Activated naive CD8-positive, alpha-beta T cell (primary cell): Measurements from ENCODE around the gene HTR3C.
"Not testable (repeated sequence)": the region's sequence is repeated elsewhere in the genome, so short reads cannot be mapped to it uniquely, and the experiment has no call there.

Experiments
- H3K27ac Mint-ChIP-seq: one replicate; pipeline ENCODE4 v1.8.0; 2021; ENCODE audit warnings: mixed read lengths
- H3K27me3 Mint-ChIP-seq: one replicate; pipeline ENCODE4 v1.8.0; 2021; ENCODE audit warnings: mixed read lengths
- H3K36me3 Mint-ChIP-seq: one replicate; pipeline ENCODE4 v1.8.0; 2021; ENCODE audit warnings: mixed read lengths
- H3K4me1 Mint-ChIP-seq: one replicate; pipeline ENCODE4 v1.8.0; 2021; ENCODE audit warnings: low read depth, mixed read lengths
- H3K4me3 Mint-ChIP-seq: one replicate; pipeline ENCODE4 v1.8.0; 2021; ENCODE audit warnings: mild to moderate bottlenecking, mixed read lengths
- H3K9me3 Mint-ChIP-seq: one replicate; pipeline ENCODE4 v1.8.0; 2021; ENCODE audit warnings: low read depth, mixed read lengths

HTR3C gene

DNA sequence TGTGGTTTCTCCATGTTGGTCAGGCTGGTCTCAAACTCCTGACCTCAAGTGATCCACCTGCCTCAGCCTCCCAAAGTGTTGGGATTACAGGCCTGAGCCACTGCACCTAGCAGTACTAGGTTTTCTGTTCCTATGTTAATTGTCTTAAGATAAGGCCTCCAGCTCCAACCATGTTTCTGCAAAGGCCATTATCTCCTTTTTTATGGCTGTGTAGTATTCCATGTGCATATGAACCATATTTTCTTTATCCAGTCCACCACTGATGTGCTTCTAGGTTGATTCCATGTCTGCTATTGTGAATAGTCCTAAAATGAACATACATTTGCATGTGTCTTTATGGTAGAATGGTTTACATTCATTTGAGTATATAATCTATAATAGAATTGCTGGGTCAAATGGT, 9.8 kb downstream of the HTR3C start:
- Mint-ChIP-seq H3K27ac (no peak overlapping the region), H3K4me3 (no peak overlapping the region), H3K27me3 (no peaks in the 10 kb centered on the region), H3K9me3 (no peaks in the 10 kb centered on the region), H3K36me3 (no peaks in the 10 kb centered on the region), H3K4me1 (no peaks in the 10 kb centered on the region)

DNA sequence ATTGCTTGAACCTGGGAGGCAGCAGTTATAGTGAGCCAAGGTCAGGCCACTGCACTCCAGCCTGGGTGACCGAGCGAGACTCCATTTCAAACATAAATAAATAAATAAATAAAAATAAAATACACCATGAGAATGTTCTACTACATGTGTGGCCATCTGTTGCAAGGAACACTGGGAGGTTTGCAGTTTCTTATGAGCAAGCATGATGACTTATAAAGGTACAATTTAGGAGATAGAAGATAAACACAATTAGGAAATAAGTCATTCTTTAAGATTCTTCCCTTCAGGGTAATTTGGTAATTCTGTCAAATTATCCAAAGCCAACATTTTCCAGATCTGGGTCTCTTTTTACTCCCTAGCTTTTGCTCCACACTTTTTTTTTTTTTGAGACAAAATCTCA, 13.4 kb downstream of the HTR3C start:
- H3K4me3 Mint-ChIP-seq, result no peak overlapping the region
- no peaks in the 10 kb centered on the region for H3K9me3 Mint-ChIP-seq
- H3K27ac Mint-ChIP-seq, result no peak overlapping the region
- no peaks in the 10 kb centered on the region for H3K4me1 Mint-ChIP-seq
- no peaks in the 10 kb centered on the region for H3K36me3 Mint-ChIP-seq
- peaks cover 1% of the 10 kb centered on the region for H3K27me3 Mint-ChIP-seq

DNA sequence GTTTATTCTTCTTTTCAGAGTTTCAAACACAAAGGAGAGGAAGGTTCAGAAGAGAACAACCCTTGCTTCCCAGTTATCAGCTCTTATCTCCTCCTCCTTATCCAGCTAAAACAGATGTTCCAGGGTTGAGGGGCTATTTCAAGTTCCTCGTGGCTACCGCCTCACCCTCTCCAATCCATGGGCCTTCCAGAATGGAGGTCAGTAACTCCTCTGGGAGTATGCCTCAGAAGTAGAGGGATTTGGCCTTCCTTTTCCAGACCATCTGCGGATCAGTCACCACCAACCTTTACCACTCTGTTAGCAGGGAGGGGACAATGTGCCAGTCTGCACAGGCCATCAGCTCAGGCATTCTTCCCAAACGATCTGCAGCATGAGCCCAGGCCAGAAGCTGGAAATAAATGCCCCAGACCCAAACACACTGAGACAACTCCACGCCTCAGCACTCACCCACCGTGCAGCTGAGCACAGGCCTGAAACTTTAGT, 14.8 kb downstream of the HTR3C start:
- no peak overlapping the region for H3K4me3 Mint-ChIP-seq
- H3K27ac Mint-ChIP-seq, result no peak overlapping the region
- no peaks in the 10 kb centered on the region for H3K4me1 Mint-ChIP-seq
- peaks cover 1% of the 10 kb centered on the region for H3K27me3 Mint-ChIP-seq
- no peaks in the 10 kb centered on the region for H3K36me3 Mint-ChIP-seq
- H3K9me3 Mint-ChIP-seq, result no peaks in the 10 kb centered on the region

DNA sequence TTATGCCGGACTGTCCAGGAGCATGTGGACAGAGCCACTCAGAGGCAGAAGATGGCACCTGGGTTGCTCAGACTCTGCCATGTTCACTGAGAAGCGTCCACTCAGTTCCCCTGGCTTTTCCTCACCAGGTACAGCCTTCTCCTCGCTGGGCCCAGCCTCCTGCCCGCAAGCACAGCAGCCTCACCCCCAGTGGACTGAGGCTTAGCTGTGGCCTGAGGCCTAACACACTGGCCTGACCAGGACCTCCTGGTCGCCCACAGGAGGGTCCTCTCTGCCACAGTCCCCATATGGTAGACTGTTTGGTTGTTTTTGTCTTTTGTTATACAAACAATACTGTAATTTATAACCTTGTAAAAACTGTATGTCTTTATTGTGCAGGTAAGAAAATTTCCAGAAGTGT, 15.5 kb downstream of the HTR3C start:
- Mint-ChIP-seq H3K4me1 (no peaks in the 10 kb centered on the region), H3K36me3 (no peaks in the 10 kb centered on the region), H3K27me3 (peaks cover 1% of the 10 kb centered on the region), H3K4me3 (no peak overlapping the region), H3K27ac (no peak overlapping the region), H3K9me3 (no peaks in the 10 kb centered on the region)

DNA sequence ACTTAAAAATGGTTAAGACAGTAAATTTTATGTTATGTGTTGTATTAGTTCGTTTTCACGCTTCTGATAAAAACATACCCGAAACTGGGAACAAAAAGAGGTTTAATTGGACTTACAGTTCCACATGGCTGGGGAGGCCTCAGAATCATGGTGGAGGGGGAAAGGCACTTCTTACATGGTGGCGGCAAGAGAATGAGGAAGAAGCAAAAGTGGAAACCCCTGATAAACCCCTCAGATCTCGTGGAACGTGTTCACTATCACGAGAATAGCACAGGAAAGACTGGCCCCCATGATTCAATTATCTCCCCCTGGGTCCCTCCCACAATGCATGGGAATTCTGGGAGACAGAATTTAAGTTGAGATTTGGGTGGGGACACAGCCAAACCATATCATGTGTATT, 18.3 kb downstream of the HTR3C start:
- not testable (repeated sequence) for H3K36me3 Mint-ChIP-seq, H3K27me3 Mint-ChIP-seq, H3K4me3 Mint-ChIP-seq, H3K4me1 Mint-ChIP-seq, H3K27ac Mint-ChIP-seq, H3K9me3 Mint-ChIP-seq

DNA sequence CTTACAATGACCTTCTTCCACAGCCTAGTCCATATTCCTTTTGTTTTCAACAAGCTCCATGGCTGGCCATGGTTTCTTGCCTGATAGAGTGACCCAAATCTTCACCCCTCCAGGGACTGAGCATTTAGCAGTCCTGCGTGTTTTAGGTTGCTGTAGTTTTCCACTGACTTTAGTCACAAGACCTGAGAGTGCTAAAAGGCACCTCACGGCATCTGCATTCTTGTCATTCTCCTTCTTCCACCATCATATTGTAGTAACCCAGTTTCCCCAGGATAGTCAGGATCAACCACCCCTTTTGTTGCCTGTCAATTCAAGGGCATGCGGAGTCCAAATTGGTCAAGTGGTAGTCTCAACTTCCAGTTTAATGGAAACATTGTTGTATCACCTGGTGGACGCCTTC, 20.8 kb downstream of the HTR3C start:
- H3K4me1 Mint-ChIP-seq, result no peaks in the 10 kb centered on the region
- no peak overlapping the region for H3K4me3 Mint-ChIP-seq
- H3K36me3 Mint-ChIP-seq, result no peaks in the 10 kb centered on the region
- no peaks in the 10 kb centered on the region for H3K9me3 Mint-ChIP-seq
- peaks cover 4% of the 10 kb centered on the region for H3K27me3 Mint-ChIP-seq
- no peak overlapping the region for H3K27ac Mint-ChIP-seq

DNA sequence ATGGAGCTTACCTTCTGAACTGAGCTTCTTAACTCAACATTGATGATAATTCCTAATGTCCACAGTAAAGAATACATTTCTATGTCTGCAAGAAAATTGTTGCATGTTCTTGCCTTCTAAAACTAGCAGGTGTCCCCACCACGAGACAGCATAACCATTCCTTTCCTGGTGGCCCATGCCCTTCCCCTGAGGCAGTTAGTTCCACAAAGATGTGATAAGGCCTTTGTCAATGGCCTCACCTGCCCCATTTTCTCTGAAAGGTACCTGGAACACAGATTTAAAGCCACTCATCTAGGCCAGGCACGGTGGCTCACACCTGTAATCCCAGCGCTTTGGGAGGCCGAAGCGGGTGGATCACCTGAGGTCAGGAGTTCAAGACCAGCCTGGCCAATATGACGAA, 23.1 kb downstream of the HTR3C start:
- Mint-ChIP-seq H3K27ac (no peak overlapping the region), H3K4me1 (no peaks in the 10 kb centered on the region), H3K4me3 (no peak overlapping the region), H3K27me3 (peaks cover 4% of the 10 kb centered on the region), H3K36me3 (no peaks in the 10 kb centered on the region), H3K9me3 (no peaks in the 10 kb centered on the region)

DNA sequence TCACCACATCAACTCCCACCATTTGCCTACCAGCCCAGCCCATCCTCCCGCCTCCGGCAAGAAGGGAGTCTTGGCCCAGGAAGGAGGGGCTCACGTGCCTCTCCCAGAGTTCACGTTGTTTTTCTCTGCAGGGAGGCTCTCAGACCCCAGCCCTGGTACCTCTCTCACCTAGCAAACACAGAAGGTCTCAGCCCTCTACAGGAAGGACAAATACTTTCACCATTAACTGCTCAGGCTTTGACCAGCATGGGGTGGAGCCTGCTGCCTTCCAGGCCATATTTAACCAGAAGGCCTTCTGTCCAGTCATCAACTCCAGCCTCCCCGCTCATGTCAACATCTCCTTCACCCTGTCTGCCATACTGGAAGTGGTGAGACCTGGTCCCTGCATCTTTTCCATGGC, 25.0 kb downstream of the HTR3C start:
- Mint-ChIP-seq H3K27ac (no peak overlapping the region), H3K27me3 (peaks cover 2% of the 10 kb centered on the region), H3K4me3 (no peak overlapping the region), H3K36me3 (no peaks in the 10 kb centered on the region), H3K4me1 (no peaks in the 10 kb centered on the region), H3K9me3 (no peaks in the 10 kb centered on the region)

DNA sequence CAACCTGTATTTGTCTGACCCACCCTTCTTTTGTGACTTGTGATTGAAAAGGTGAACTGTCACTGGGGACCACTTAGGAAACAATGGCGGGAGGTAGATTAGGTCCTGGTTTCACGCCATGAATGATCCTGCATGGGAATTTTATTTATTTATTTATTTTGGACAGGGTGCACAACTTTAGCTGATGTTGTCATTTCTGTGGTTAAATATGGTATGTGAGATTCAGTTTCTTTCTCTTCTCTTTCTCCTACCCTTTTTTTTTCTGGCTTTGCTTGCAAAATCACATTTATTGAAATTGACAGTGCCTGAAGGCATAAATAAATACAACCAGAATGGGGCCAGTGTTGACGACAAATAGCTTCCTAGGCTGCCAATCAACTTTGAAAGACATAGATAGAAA, 26.0 kb downstream of the HTR3C start:
- Mint-ChIP-seq H3K27ac (no peak overlapping the region), H3K4me1 (no peaks in the 10 kb centered on the region), H3K4me3 (no peak overlapping the region), H3K27me3 (peaks cover 2% of the 10 kb centered on the region), H3K9me3 (no peaks in the 10 kb centered on the region), H3K36me3 (no peaks in the 10 kb centered on the region)

DNA sequence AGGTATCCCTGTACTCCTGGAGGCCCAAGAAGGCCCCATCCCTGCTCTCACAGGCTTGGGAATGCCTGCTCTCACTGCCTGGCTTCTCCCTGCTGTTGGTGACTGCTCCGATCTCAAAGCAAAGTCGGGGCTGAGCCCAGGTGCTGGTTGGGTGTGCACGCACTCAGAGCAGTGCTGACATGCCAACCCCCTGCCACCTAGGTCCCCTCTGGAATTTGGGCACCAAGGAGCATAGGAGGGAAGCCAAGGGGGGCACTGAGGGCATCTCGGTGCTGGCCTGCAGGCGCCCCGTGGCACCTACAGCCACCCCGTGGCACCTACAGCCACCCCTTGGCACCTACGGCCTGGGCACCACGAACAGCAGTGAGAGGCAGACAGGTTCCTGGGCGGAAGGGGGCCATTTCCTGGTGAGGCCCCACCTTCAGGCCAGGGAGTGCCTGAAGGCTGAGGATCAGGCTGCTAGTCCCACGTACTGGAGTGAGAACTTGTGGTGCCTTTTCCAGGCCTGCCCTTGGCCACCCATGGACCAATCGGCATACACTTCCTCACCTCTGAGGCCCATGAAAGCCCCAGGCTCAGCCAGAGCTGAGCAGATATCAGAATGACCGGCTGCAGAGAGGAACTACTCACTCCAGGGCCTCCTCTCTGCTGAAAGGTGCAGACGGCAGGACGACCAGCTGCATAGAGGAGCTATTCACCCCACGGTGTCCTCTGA, 28.4 kb downstream of the HTR3C start:
- H3K9me3 Mint-ChIP-seq, result peaks cover 9% of the 10 kb centered on the region
- peaks cover 2% of the 10 kb centered on the region for H3K27me3 Mint-ChIP-seq
- H3K27ac Mint-ChIP-seq, result no peak overlapping the region
- H3K4me3 Mint-ChIP-seq, result no peak overlapping the region
- H3K4me1 Mint-ChIP-seq, result peaks cover 7% of the 10 kb centered on the region
- H3K36me3 Mint-ChIP-seq, result peaks cover 6% of the 10 kb centered on the region

DNA sequence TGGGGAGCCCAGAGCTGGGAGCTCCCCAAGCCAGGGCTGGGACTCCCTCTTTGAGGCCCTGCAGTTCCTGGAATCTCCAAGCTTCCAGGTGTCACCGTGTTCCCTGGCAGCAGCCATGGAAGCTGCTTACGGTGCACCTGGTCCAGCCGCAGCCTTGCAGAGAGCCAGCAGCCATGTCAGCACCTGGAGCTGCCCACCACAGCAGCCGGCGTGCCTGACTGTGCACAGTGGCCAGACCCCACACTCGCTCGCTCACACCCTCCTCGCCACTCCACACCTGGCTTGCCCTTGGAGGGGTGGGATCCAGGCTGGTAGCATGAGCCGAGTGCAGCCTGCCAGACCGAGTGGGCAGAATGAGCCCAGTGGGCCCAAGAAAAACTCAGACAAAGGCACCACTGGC, 29.2 kb downstream of the HTR3C start:
- no peak overlapping the region for H3K4me3 Mint-ChIP-seq
- peaks cover 8% of the 10 kb centered on the region for H3K36me3 Mint-ChIP-seq
- no peak overlapping the region for H3K27ac Mint-ChIP-seq
- peaks cover under 1% of the 10 kb centered on the region for H3K27me3 Mint-ChIP-seq
- H3K9me3 Mint-ChIP-seq, result peaks cover 9% of the 10 kb centered on the region
- peaks cover 7% of the 10 kb centered on the region for H3K4me1 Mint-ChIP-seq

DNA sequence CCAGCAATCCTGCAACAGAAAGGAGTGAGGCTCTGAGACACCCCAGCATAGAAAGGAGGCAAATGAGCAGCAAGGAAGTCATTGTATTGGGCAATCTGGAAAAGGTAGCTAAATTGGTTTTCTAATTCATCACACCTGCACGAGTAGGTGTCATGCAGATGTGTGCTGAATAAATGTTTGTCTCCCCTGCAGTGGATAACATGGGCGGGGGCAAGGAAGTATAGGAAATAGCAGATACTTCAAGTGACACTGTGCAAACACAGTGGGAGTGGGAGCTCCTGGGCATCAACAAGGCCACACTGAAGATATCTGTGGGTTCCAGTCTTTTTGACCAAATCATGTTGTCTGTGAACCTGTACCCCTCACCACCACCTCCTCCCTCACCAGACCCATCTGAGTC, 29.6 kb downstream of the HTR3C start:
- no peak overlapping the region for H3K27ac Mint-ChIP-seq
- H3K4me1 Mint-ChIP-seq, result peaks cover 7% of the 10 kb centered on the region

DNA sequence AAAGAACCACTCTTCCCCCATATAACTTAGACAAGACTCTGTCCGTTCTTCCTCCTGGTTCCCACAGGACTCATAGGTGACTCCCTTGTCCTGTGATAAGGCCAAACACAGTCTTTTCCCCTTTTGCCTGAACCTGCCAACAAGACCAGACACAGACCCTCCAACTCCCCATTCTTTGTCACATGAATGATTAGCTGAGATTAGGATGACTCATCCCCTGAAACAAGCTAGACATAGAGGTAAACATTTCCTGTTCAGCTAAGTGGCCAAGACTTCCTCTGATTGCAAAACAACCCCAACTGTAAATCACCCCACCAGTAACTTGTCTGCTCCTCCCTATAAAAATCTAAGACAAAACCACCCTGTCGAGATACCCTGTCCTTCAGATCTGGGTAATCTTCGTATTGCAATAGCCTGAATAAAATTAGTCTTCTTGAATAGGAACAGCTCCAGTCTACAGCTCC, 32.6 kb downstream of the HTR3C start:
- no peaks in the 10 kb centered on the region for H3K27me3 Mint-ChIP-seq
- peaks cover 8% of the 10 kb centered on the region for H3K36me3 Mint-ChIP-seq
- H3K4me1 Mint-ChIP-seq, result peaks cover 7% of the 10 kb centered on the region
- H3K27ac Mint-ChIP-seq, result no peak overlapping the region
- H3K9me3 Mint-ChIP-seq, result peaks cover 9% of the 10 kb centered on the region
- no peak overlapping the region for H3K4me3 Mint-ChIP-seq

More for the DNA sequence above, 29.6 kb downstream of the HTR3C start:
- H3K9me3 Mint-ChIP-seq, result peaks cover 9% of the 10 kb centered on the region
- peaks cover 8% of the 10 kb centered on the region for H3K36me3 Mint-ChIP-seq
- H3K4me3 Mint-ChIP-seq, result no peak overlapping the region
- no peaks in the 10 kb centered on the region for H3K27me3 Mint-ChIP-seq

DNA sequence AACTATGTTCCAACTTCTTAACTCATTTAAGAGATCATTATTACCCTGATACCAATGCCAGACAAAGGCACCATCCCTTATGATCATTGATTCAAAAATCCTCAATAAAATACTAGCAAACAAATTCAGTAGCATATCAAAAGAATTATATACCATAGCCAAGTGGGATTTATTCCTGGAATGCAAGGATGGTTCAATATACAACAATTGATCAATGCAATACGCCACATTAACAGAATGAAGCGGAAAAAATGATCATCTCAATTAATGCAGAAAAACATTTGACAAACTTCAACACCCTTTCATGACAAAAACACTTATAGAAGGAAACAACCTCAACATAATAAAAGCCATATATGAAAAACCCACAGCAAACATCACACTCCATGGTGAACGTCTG, 39.4 kb downstream of the HTR3C start:
- Mint-ChIP-seq H3K9me3 (peaks cover 5% of the 10 kb centered on the region), H3K36me3 (peaks cover 4% of the 10 kb centered on the region), H3K27me3 (no peaks in the 10 kb centered on the region), H3K4me3 (no peak overlapping the region), H3K4me1 (no peaks in the 10 kb centered on the region), H3K27ac (no peak overlapping the region)

DNA sequence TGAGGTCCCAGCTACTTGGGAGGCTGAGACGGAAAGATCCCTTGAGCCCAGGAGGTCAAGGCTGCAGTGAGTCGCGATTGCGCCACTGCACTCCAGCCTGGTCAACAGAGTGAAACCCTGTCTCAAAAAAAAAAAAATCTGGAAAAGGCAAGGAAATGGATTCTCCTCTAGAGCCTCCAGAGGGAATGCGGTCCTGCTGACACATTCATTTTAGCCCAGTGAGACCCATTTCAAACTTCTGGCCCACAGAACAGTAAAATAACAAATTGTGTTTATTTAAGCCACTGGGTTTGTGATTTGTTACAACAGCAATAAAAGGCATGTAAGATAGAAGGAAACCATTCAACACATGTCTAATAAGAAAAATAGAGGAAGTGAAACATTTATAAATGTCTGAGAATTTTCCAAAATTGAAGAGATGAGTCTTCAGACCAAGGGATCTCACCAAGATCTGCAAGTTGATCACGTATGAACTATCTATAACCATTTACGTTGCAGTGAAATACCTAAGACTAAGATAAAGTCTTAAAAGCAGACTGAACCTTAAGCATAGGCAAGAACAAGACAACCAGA, 44.0 kb downstream of the HTR3C start, which contains the start of gene HTR3E:
TSS of gene HTR3E (plus strand) at position 254 of the 573 bp plus-strand sequence. CDS start 466 bp downstream, outside the sequence.
- Mint-ChIP-seq H3K9me3 (no peaks in the 10 kb centered on the region), H3K27me3 (no peaks in the 10 kb centered on the region), H3K4me1 (no peaks in the 10 kb centered on the region), H3K27ac (no peak within 1 kb of the TSS), H3K4me3 (no peak within 1 kb of the TSS), H3K36me3 (peaks cover 4% of the 10 kb centered on the region)

DNA sequence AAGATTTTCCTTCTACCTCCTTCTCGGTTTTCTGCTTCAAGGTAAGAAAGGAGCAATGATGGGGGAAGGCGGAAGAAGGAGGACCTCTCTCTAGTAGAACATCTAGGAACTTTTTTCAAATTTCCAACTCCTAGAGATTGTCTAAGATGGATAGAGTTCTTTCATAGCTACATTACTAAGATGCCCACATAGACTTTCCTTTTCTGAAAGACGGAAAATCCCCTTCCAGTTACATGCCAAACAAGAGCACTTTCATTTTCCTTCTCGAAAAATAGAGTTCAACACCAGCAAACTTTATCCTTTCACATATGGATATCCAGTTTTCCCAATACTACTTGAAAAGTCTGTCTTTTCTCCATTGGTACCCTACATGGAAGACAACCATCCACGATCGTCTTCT, 44.7 kb downstream of the HTR3C start:
- H3K27me3 Mint-ChIP-seq, result no peaks in the 10 kb centered on the region

More for the DNA sequence above, 44.7 kb downstream of the HTR3C start:
- Mint-ChIP-seq H3K4me3 (no peak overlapping the region), H3K36me3 (no peaks in the 10 kb centered on the region), H3K4me1 (no peaks in the 10 kb centered on the region), H3K9me3 (no peaks in the 10 kb centered on the region), H3K27ac (no peak overlapping the region)
